OCI-LY3 (cell line): Measurements from ENCODE around the gene FAM20B.

Experiments
- H2AFZ ChIP-seq: fragments of 200-600, 300-600 bp; shearing (Covaris generic); 2 replicates; pipeline ENCODE4 v1.6.0; 2014; ENCODE audit warnings: antibody characterized with exemption, low read depth, low read length
- H3K27ac ChIP-seq: fragments of 200-600, 300-600 bp; sonication (generic); 2 replicates; pipeline ENCODE4 v1.5.1; 2014; ENCODE audit warnings: mild to moderate bottlenecking, low read length, moderate library complexity, mixed read lengths
- H3K27me3 ChIP-seq: fragments of 200-600, 300-600 bp; sonication (generic); 2 replicates; pipeline ENCODE4 v1.6.1; 2014; ENCODE audit warnings: low read depth, low read length, mixed read lengths
- H3K36me3 ChIP-seq: fragments of 200-600, 300-600 bp; sonication (generic); replicated peaks from 2 replicates; pipeline ENCODE3; 2014; ENCODE audit warnings: low read depth, low read length, mixed read lengths
- H3K4me1 ChIP-seq: fragments of 300-600, 200-600 bp; sonication (generic); 2 replicates; pipeline ENCODE4 v1.6.1; 2014; ENCODE audit warnings: low read length, mixed read lengths
- H3K4me2 ChIP-seq: fragments of 200-600, 300-600 bp; sonication (generic); 2 replicates; pipeline ENCODE4 v1.6.1; 2014; ENCODE audit warnings: low read length, mixed read lengths
- H3K4me3 ChIP-seq: fragments of 300-600, 200-600 bp; sonication (generic); 2 replicates; pipeline ENCODE4 v1.5.1; 2014; ENCODE audit warnings: antibody characterized with exemption, mild to moderate bottlenecking, low read length, moderate library complexity
- H3K79me2 ChIP-seq: fragments of 300-600, 200-600 bp; shearing (Covaris generic); 2 replicates; pipeline ENCODE4 v1.6.1; 2014; ENCODE audit warnings: mild to moderate bottlenecking, low read length, mixed read lengths
- H3K9ac ChIP-seq: fragments of 300-600, 200-600 bp; shearing (Covaris generic); 2 replicates; pipeline ENCODE4 v1.6.0; 2014; ENCODE audit warnings: mild to moderate bottlenecking, low read length, moderate library complexity
- H3K9me3 ChIP-seq: fragments of 200-600, 300-600 bp; shearing (Covaris generic); 2 replicates; pipeline ENCODE4 v1.6.1; 2014; ENCODE audit warnings: low read length, mixed read lengths; ENCODE audit not compliant: insufficient read depth
- H4K20me1 ChIP-seq: fragments of 200-600, 300-600 bp; sonication (generic); 2 replicates; pipeline ENCODE4 v1.6.1; 2016; ENCODE audit warnings: low read length, mixed read lengths; ENCODE audit not compliant: insufficient read depth
- CTCF ChIP-seq: fragments of 200-600, 300-600 bp; sonication (generic); IDR thresholded peaks from 2 replicates; pipeline ENCODE4 v1.5.1; 2014; ENCODE audit warnings: antibody characterized with exemption, low read length, low read depth
- EZH2phosphoT487 ChIP-seq: fragments of 200-600 bp; shearing (Covaris generic); IDR thresholded peaks from 2 replicates; pipeline ENCODE4 v1.6.1; 2018; ENCODE audit warnings: antibody characterized with exemption, mixed run types, low read depth

Gene FAM20B

GRCh38 chr1:179080866-179081686 is 55.4 kb downstream of the FAM20B start:
- peaks cover 19% of the 10 kb centered on the region for H3K36me3 ChIP-seq
- H3K27ac ChIP-seq = peak overlapping the region; percentile 89
- H3K4me1 ChIP-seq = peaks cover 19% of the 10 kb centered on the region
- no peaks in the 10 kb centered on the region for H3K27me3 ChIP-seq
- no peak for TF ChIP-seq CTCF
- no peak for TF ChIP-seq EZH2phosphoT487
- peak overlapping the region; percentile 84 for H3K4me3 ChIP-seq
- peaks cover 9% of the 10 kb centered on the region for H4K20me1 ChIP-seq
- H3K9ac ChIP-seq = peak overlapping the region; percentile 90
- peak overlapping the region; percentile 86 for H3K4me2 ChIP-seq
- H3K9me3 ChIP-seq = no peaks in the 10 kb centered on the region
- H3K79me2 ChIP-seq = peaks cover 49% of the 10 kb centered on the region
- peak overlapping the region; percentile 68 for H2AFZ ChIP-seq

GRCh38 chr1:179081687-179082332 is 56.1 kb downstream of the FAM20B start, which contains the start of gene TOR3A:
TSS of gene TOR3A (plus strand) at chr1:179082070. CDS start at chr1:179082129, 59 bp downstream.
- peak within 1 kb of the TSS; percentile 86 for H3K4me2 ChIP-seq
- peak within 1 kb of the TSS; percentile 84 for H3K4me3 ChIP-seq
- peaks cover 21% of the 10 kb centered on the region for H3K4me1 ChIP-seq
- H3K27ac ChIP-seq = peak within 1 kb of the TSS; percentile 89
- H3K9me3 ChIP-seq = no peaks in the 10 kb centered on the region
- peak within 1 kb of the TSS; percentile 90 for H3K9ac ChIP-seq
- H3K27me3 ChIP-seq = no peaks in the 10 kb centered on the region
- peaks cover 54% of the 10 kb centered on the region for H3K79me2 ChIP-seq
- no peak for TF ChIP-seq CTCF
- no peak for TF ChIP-seq EZH2phosphoT487
- H4K20me1 ChIP-seq = peaks cover 11% of the 10 kb centered on the region
- peaks cover 24% of the 10 kb centered on the region for H3K36me3 ChIP-seq
- H2AFZ ChIP-seq = peak within 1 kb of the TSS; percentile 68

- Histone ChIP-seq H3K36me3 (peaks cover 30% of the 10 kb centered on the region), H3K4me1 (peaks cover 28% of the 10 kb centered on the region), H3K27ac (peak overlapping the region; percentile 89), H2AFZ (no peak overlapping the region), H3K4me3 (peak overlapping the region; percentile 84), H4K20me1 (peaks cover 16% of the 10 kb centered on the region), H3K4me2 (peak overlapping the region; percentile 86), H3K9ac (peak overlapping the region; percentile 90), H3K27me3 (no peaks in the 10 kb centered on the region), H3K9me3 (no peaks in the 10 kb centered on the region), H3K79me2 (peaks cover 60% of the 10 kb centered on the region)
- TF ChIP-seq CTCF (no peak), EZH2phosphoT487 (no peak)
These were observed 56.8 kb downstream of the FAM20B start for GRCh38 chr1:179082333-179082998.

- Histone ChIP-seq H3K9ac (peak overlapping the region; percentile 90), H3K79me2 (peaks cover 65% of the 10 kb centered on the region), H3K36me3 (peaks cover 35% of the 10 kb centered on the region), H3K9me3 (no peaks in the 10 kb centered on the region), H3K27me3 (no peaks in the 10 kb centered on the region), H3K4me2 (peak overlapping the region; percentile 86), H3K4me3 (peak overlapping the region; percentile 84), H3K4me1 (peaks cover 33% of the 10 kb centered on the region), H2AFZ (no peak overlapping the region), H4K20me1 (peaks cover 20% of the 10 kb centered on the region), H3K27ac (peak overlapping the region; percentile 89)
- no peak for TF ChIP-seq CTCF
- no peak for TF ChIP-seq EZH2phosphoT487
These were observed 57.3 kb downstream of the FAM20B start for GRCh38 chr1:179082999-179083335.
